Vagina (tissue), 2 donors: ENCODE data around the gene GSG1L. TPM values are rescaled to one million over a fixed set of nuclear protein-coding genes. Genes with fewer than 3 reads are reported as not detected.

Experiments
- DNase-seq, 2 donors: peaks; one replicate each; pipeline ENCODE4 v3.0.0-alpha.2; 2017; ENCODE audit errors: extremely low spot score in 2 of 2
- H3K27ac ChIP-seq: fragments of 200-600 bp; sonication (generic); one replicate; pipeline ENCODE4 v1.5.1; 2019
- H3K27me3 ChIP-seq: fragments of 200-600 bp; sonication (generic); one replicate; pipeline ENCODE4 v1.5.1; 2019
- H3K36me3 ChIP-seq, 2 donors: fragments of 200-600 bp; sonication (generic); one replicate each; pipeline ENCODE4 v1.5.1; 2017 to 2019
- H3K4me1 ChIP-seq: fragments of 200-600 bp; sonication (generic); one replicate; pipeline ENCODE4 v1.5.1; 2019
- H3K4me3 ChIP-seq, 2 donors: fragments of 200-600 bp; sonication (generic); 1 replicate in 1 of 2; 2 replicates in 1 of 2; pipeline ENCODE4 v1.5.1; 2016 to 2019
- H3K9me3 ChIP-seq: fragments of 200-600 bp; sonication (generic); one replicate; pipeline ENCODE4 v1.5.1; 2019
- POLR2A ChIP-seq, 2 donors: fragments of 450-650 bp; IDR thresholded peaks; one replicate each; pipeline ENCODE4 v1.6.1; 2017; ENCODE audit warnings: antibody characterized with exemption in 2 of 2, mild to moderate bottlenecking in 2 of 2, moderate library complexity in 2 of 2
- POLR2AphosphoS5 ChIP-seq, 2 donors: sonication (generic); formaldehyde crosslinking; IDR thresholded peaks; one replicate each; pipeline ENCODE4 v1.9.0; 2017; ENCODE audit warnings: antibody characterized with exemption in 2 of 2, mild to moderate bottlenecking in 2 of 2, low read depth in 1 of 2; ENCODE audit not compliant: insufficient read depth in 1 of 2
- intact Hi-C: fragments of 100-400 bp; cut with DNase I; formaldehyde crosslinking; loops from one replicate; pipeline ENCODE4 v1.15.1; 2023
- total RNA-seq: library from RNA; depleted of rRNA; stranded (reverse); fragments of >200 nt; gene quantifications from one replicate; pipeline ENCODE4 v1.2.3, GENCODE V29; 2016
- TF ChIP-seq, protein P1 (sequence below), 3 experiments: fragments of 450-650 bp in 2 of 3; fragments of 200-600 bp in 1 of 3; sonication (generic) in 1 of 3; IDR thresholded peaks; one replicate each; pipeline ENCODE4 v1.5.1; 2017 to 2019; ENCODE audit warnings: antibody characterized with exemption in 3 of 3, mild to moderate bottlenecking in 2 of 3, moderate library complexity in 2 of 3

The GSG1L gene
- total RNA-seq, 1 donor from 2014 or later: not detected

DNA sequence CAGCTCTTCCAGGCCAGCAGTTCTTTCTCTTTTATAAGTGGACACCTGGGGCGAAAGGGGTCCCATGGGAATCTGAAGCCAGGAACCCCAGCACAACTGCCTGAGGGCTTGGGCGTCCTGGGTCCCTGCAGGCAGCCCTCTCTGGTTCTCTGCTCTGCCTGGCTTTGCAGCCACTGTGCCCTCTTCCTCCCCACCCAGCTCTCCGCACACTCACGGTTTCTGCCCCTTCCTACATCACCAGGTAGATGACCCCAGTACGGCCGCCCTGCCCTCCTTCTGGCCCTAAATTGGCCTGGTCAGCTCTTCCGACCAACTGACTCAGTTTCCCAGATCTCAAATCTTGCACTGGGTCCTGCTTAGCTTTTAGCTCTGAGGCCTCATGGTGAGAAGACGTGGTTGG, 288.3 kb downstream of the GSG1L start:
- no peak for DNase-seq
- Histone ChIP-seq H3K4me3 (no peak overlapping the region), H3K27me3 (no peaks in the 10 kb centered on the region), H3K9me3 (no peaks in the 10 kb centered on the region), H3K27ac (no peak overlapping the region), H3K4me1 (peaks cover 1% of the 10 kb centered on the region), H3K36me3 (peaks cover 0 to 13% of the 10 kb centered on the region in 2 donors)
- intact Hi-C loops: no loop called here
- TF ChIP-seq, protein P1, sequence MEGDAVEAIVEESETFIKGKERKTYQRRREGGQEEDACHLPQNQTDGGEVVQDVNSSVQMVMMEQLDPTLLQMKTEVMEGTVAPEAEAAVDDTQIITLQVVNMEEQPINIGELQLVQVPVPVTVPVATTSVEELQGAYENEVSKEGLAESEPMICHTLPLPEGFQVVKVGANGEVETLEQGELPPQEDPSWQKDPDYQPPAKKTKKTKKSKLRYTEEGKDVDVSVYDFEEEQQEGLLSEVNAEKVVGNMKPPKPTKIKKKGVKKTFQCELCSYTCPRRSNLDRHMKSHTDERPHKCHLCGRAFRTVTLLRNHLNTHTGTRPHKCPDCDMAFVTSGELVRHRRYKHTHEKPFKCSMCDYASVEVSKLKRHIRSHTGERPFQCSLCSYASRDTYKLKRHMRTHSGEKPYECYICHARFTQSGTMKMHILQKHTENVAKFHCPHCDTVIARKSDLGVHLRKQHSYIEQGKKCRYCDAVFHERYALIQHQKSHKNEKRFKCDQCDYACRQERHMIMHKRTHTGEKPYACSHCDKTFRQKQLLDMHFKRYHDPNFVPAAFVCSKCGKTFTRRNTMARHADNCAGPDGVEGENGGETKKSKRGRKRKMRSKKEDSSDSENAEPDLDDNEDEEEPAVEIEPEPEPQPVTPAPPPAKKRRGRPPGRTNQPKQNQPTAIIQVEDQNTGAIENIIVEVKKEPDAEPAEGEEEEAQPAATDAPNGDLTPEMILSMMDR (IDR thresholded peaks at IDR 0.05): no peak
- TF ChIP-seq POLR2A (IDR thresholded peaks at IDR 0.05) (no peak), POLR2AphosphoS5 (IDR thresholded peaks at IDR 0.05; ENCODE audit: insufficient read depth in 1 of 2, low read depth in 1 of 2) (no peak)

DNA sequence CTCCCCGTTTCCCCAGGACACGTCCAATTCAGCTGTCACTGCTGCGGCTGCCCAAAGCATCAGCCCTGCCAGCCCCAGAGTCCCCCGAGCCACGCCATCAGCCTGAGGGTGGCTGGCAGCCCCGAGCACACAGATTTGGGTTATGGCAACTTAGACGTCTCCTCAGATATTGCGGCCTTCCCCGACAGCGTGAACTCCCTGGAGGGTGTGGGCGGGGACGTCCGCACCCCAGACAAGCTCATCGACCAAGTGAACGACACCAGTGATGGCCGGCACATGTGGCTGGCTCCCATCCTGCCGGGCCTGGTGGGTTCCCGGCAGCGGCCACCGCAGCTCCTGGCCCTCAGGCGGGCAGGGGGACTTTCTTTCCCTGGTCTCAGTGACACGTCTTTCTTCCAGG, 288.7 kb downstream of the GSG1L start:
- peaks cover 0 to 15% of the 10 kb centered on the region in 2 donors for H3K36me3 ChIP-seq

DNA sequence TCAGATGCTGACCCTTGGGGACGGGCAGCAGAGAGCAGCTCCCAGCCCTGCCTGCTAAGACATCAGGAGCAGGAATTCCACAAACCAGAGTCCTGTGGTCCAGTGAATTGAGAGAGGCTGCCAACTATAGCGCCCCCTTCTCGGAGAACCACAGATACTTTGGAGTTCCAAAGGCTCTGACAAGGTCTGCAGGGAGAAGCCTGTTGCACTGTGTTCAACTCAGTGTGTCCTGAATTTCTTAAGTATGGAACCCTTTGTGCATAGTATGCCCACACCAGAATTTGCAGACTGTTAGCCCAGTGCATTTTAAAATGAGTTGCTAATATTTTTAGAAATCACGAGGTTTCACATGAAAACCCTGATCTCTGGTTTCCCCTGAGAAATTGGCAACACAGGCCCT, 290.2 kb downstream of the GSG1L start:
- intact Hi-C loops: no loop called here
- Histone ChIP-seq H3K27ac (no peak overlapping the region), H3K9me3 (no peaks in the 10 kb centered on the region), H3K27me3 (no peaks in the 10 kb centered on the region), H3K4me3 (no peak overlapping the region), H3K4me1 (no peaks in the 10 kb centered on the region), H3K36me3 (peaks cover 0 to 15% of the 10 kb centered on the region in 2 donors)
- TF ChIP-seq, protein P1 (IDR thresholded peaks at IDR 0.05): no peak
- TF ChIP-seq POLR2AphosphoS5 (IDR thresholded peaks at IDR 0.05; ENCODE audit: insufficient read depth in 1 of 2, low read depth in 1 of 2) (no peak), POLR2A (IDR thresholded peaks at IDR 0.05) (no peak)
- DNase-seq: no peak

More for the DNA sequence above, 288.7 kb downstream of the GSG1L start:
- TF ChIP-seq, protein P1 (IDR thresholded peaks at IDR 0.05): no peak
- TF ChIP-seq POLR2A (IDR thresholded peaks at IDR 0.05) (no peak), POLR2AphosphoS5 (IDR thresholded peaks at IDR 0.05; ENCODE audit: insufficient read depth in 1 of 2, low read depth in 1 of 2) (no peak)
- H3K4me3 ChIP-seq: no peak overlapping the region
- H3K27me3 ChIP-seq: no peaks in the 10 kb centered on the region
- no peaks in the 10 kb centered on the region for H3K4me1 ChIP-seq
- DNase-seq: no peak
- intact Hi-C loops: no loop called here
- H3K27ac ChIP-seq: no peak overlapping the region
- no peaks in the 10 kb centered on the region for H3K9me3 ChIP-seq

DNA sequence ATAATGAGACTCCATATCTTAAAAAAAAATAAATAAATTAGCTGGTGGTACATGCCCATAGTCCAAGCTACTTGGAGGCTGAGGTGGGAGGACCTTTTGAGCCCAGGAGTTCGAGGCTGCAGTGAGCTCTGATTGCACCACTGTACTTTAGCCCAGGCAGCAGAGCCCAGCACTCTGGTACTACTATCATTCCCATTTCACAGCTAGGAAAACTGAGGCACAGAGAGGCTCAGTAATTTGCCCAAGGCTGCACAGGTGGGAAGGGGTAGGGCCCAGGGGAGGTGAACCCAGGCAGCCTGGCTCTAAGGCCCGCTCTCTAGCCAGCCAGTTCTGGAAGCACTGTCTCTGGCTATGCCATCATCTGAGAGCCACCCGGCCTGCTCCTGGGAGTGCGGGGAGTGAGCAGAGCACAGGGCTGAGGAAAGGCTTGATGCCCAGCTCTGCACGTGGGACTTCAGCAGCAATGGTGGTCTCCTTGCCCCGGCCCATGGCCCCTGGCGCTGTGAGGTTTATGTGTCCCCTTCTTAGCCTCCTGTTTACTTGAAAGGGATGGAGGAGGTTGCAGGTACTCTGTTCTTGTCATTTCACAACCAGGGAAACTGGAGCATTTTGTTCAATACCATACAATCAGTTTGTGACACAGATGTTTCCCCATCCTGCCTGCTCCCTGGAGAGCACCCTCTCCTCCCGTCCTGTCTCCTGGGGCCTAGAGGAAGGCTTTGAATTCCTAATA, 291.3 kb downstream of the GSG1L start:
- Histone ChIP-seq H3K4me3 (no peak overlapping the region), H3K36me3 (peaks cover 0 to 15% of the 10 kb centered on the region in 2 donors), H3K9me3 (no peaks in the 10 kb centered on the region), H3K4me1 (no peaks in the 10 kb centered on the region), H3K27ac (no peak overlapping the region), H3K27me3 (no peaks in the 10 kb centered on the region)
- TF ChIP-seq, protein P1 (IDR thresholded peaks at IDR 0.05): no peak
- intact Hi-C loops: no loop called here
- DNase-seq: no peak

DNA sequence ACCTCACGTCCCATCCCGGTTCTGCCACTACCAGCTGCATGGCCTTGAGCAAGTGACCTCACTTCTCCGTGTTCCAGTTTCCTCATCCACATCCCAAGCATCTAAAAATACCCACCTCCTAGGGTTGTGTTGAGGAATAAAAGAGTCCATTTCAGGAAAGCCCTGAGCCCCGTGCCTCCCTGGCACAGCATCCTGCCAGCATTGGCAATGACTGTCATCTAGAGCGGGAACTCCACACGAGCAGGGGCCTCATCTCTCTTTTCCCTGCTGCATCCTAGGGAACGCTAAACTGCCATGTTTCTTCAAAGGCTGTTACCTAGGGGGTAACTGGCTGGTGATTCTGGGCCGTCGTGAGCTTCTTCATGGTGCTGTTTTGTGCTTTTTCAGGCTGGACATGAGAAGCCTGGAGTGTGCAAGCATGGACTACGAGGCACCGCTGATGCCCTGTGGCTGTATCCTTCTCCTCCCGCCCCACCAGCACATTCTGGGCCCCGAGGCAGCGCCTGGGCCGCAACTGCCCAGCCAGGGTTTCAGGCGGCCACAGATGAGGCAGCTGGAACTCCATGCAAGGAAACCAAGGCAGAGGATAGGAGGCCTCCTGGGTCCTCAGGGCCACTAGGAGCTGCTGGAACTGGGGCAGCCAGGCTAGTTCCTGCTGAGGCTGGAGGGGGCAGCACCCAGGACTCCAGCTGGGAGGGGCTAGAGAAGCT, 292.2 kb downstream of the GSG1L start:
- DNase-seq: no peak
- peaks cover 0 to 21% of the 10 kb centered on the region in 2 donors for H3K36me3 ChIP-seq
- no peak for TF ChIP-seq POLR2AphosphoS5 (IDR thresholded peaks at IDR 0.05; ENCODE audit: insufficient read depth in 1 of 2, low read depth in 1 of 2)
- no peak for TF ChIP-seq POLR2A (IDR thresholded peaks at IDR 0.05)
- TF ChIP-seq, protein P1 (IDR thresholded peaks at IDR 0.05): no peak
- H3K9me3 ChIP-seq: no peaks in the 10 kb centered on the region
- no peak overlapping the region for H3K27ac ChIP-seq
- no peaks in the 10 kb centered on the region for H3K27me3 ChIP-seq
- intact Hi-C loops: no loop called here
- H3K4me3 ChIP-seq: no peak overlapping the region
- no peaks in the 10 kb centered on the region for H3K4me1 ChIP-seq
